Activated CD4-positive, alpha-beta T cell treated with anti-CD3 and anti-CD28 coated beads, Interleukin-2, Interleukin-4, amounts not matched to agents 100 ng/mL and 50 ng/mL, durations not matched to agents 16 hours and 8 hours (primary cell): ENCODE measurements around the gene PITPNM3.

Source experiments
- DNase-seq: peaks from one replicate; pipeline ENCODE4 v3.0.0-alpha.2; 2020; ENCODE audit warnings: low spot score

The PITPNM3 gene

DNA sequence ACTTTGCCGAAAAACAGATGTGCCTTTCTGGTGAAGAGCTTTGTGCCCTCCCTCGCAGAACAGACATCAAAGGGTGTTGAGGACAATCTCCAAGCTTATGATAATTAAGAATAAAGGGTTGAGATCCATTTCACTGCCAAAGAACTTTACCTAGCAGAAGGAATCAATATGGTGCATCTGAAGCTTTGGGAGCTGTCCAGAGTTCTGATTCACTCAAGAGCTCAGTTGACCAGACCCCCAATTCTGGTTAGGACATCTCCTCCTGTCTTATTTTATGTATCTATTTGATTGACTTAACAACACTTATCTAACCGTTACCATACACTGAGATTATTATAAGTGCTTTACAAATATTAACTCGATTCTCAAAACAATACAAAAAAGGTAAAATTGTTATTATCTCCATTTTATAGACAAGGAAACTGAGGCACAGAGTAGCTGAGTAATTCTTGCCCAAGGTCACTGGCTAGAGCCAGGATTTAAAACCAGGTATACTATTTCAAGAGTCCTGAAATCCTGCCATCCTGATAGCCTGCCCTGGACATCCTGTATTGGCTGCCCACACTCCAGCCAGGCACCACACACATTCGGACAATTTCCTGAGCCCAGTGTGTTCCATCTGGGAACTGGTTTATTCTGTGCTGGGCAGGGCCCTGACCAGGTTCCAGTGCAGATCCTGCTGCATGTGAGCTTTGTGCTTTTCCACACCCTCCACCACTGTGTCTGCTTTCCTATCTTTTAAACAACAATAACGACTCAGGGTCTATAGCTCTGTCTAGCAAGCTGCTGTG lies 29.8 kb downstream of the PITPNM3 start:
- DNase-seq, result no peak

DNA sequence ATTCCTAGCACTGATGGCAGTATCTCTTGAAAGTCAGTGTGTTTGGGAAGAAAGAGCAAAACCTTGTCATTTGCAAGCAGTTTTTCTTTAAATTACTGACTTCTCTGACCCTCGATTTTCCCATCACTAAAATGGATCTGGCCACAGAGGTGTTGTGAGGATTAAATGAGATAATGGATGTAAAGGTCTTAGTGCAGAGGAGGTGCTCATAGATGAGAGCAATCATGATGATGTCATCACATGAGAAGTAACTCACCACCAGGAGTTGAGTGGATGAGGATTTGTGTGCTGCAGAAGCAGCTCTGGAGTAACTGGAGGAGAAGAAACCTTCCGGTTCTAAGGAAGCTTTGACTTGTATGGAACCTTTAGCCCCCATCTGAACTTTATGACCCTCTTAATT lies 30.6 kb downstream of the PITPNM3 start:
- no peak for DNase-seq

DNA sequence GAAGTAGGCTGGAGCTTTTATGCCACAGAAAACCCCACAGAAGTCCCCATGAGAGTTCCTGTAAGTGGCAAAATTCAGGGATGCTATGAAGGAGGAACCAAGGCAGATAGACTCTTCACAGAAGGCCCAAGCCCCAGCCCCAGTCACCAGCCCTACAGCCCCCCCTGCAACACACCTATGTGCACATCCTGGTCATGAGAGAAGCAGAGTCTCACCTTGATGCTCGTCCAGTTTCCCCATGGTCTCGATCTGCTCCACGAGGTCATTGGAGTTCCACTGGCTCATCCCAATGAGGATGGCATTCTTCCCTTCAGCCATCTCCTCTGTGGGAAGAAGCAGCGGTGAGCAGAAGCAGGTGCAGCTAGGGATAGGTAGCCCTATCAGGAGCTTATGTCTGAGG lies 31.2 kb downstream of the PITPNM3 start:
- no peak for DNase-seq

- no peak for DNase-seq
Observed at GRCh38 chr17:6524520-6524919, 31.8 kb downstream of the PITPNM3 start.

GRCh38 chr17:6523809-6524355 lies 32.5 kb downstream of the PITPNM3 start:
- no peak for DNase-seq

DNA sequence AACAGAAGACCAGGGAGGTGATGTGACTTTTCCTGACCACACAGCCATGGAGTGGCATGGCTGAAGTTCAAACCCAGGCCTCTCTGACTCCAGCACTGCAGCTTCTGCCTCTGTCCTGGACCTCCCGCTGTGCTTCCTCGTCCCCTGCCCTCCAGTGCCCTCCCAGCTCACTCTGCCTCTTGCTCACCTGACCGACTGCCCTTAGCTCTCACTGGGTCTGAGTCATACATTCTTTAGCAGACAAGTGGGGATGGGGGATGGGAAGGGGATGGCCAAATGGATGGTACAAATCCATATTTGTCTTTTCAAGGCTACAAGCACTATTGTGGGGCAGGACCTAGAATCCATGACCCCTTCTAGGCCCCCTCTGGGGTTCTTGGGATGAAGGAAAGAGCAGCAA lies 33.0 kb downstream of the PITPNM3 start:
- no peak for DNase-seq

DNA sequence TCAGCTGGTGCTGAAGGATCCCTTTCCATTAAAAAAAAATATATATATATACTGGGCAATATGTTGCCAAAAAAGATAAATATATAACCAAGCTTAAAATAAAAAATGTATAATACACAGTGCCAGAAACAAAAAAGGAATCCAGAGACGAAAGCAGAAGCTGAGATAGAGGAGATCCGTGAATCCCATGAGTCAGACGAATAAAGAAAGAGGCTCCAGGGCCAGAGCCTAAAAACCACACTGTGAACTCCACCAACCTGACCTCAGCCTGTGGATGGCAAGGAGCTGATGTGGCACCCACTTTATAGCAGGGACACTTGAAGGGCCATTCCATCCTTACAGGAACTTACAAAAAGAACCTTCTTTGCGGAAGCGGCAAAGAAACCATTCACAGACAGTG lies 34.8 kb downstream of the PITPNM3 start:
- no peak for DNase-seq

GRCh38 chr17:6517062-6517461 lies 39.3 kb downstream of the PITPNM3 start:
- no peak for DNase-seq

DNA sequence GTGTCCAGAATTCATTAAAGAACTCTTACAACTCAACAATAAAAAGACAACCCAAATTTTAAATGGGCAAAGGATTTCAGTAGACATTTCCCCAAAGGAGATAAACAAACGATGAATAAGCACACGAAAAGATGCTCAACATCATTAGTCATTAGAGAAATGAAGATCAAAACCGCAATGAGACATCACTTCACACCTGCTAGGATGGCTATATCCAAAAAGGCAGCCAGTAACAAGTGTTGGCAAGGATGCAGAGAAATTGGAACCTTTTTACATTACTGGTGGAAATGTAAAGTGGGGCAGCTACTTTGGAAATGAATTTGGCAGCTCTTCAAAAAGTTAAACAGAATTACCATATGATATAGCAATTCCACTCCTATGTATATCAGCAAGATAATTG lies 42.0 kb downstream of the PITPNM3 start:
- no peak for DNase-seq

DNA sequence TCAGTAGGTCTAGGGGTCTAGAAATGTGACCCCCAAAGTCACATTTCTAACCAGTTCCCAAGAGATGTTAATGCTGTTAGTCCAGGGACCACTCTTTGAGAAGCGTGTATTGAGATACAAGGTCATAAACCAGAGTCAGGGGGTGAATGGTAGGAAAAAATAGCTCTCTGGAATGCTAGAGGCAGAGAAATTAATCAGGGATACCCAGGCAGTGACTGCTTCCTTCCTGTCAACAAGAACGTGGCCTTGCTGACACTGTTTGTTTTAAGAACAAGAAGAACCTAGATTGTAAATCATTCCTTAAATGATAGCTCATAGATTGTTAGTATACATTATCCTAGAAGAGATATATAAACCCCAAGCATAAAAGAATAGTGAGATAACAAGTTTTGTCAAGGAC lies 43.8 kb downstream of the PITPNM3 start:
- no peak for DNase-seq

GRCh38 chr17:6510321-6510977 lies 45.9 kb downstream of the PITPNM3 start:
- DNase-seq, result no peak

DNA sequence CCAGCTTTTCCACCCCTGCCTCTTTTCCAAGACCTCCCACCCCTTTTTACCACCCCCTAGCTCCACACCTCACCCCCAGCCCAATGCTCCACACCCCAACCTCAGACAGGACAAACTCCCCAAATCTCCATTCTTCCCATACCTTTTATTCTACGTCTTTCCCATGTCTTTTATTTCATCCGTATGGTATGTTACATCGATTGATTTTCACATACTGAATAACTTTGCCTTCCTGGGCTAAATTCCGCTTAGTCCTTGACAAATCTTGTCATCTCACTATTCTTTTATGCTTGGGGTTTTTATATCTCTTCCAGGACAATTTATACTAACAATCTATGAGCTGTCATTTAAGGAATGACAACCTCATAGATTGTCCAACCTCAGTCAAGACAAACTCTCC lies 46.4 kb downstream of the PITPNM3 start:
- DNase-seq, result no peak

- no peak for DNase-seq
Observed at GRCh38 chr17:6509031-6509771, 47.2 kb downstream of the PITPNM3 start.

DNA sequence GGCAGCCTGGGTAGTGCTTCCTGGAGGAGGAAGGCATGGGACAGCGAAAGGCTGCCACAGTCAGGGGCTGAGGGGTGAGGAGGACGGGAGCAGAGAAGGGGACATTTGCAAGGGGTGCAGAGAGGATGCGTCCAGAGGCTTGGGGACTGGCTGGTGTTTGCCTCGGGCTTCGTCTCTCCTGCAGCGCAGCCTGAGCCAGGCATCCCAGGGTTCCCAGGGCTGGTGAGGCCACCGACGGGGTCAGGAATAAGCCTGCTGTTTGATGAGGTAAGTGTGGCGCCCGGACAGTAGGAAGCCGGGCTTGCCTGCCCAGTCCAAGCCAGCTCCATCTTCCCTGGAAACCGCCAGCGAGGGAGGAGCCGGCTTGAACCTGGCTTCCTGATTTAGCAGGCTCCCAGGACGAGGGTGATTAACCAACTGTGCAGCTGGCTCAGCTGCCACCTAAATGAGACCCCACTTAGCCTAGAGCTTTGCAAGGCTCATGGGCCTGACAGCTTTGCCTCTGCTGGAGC lies 47.8 kb downstream of the PITPNM3 start:
- no peak for DNase-seq

DNA sequence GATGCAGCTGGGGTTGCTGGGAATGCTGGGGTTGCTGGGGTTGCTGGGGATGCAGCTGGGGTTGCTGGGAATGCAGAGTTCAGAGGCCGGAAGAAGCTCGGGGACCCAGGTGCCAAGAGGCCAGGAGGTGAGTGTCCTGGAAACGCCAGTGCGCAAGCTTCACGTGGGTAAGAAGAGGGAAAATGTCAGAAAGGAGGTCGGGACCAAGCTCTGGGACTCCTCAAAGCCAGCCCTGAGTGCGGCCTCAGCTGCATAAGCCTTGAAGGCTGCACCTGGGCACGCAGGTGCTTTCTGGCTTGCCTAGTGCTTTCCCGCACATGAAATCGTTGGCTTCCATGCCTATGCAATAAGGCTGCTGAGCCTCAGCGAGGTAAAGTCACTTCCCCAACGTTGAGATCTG lies 48.3 kb downstream of the PITPNM3 start:
- no peak for DNase-seq

DNA sequence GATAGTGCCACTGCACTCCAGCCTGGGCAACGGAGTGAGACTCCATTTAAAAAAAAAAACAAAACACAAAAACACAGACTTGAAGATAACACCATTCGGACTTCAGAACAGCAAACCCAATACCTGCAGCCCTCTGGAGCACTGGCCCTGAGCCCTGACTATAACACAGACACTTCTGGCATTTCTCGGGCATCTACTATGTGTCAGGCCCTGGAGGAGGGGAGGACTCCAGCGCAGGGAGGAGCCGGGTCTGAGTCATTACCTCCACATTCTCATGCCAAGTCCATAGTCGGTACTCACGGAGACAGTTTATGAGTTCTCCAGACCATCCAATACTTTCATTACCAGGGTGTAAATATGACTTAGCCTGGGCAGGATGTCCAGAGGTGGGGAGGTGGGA lies 48.8 kb downstream of the PITPNM3 start:
- DNase-seq, result no peak

GRCh38 chr17:6506679-6507231 lies 49.6 kb downstream of the PITPNM3 start:
- no peak for DNase-seq

- DNase-seq, result no peak
Observed at GRCh38 chr17:6505425-6506142, 50.8 kb downstream of the PITPNM3 start.

DNA sequence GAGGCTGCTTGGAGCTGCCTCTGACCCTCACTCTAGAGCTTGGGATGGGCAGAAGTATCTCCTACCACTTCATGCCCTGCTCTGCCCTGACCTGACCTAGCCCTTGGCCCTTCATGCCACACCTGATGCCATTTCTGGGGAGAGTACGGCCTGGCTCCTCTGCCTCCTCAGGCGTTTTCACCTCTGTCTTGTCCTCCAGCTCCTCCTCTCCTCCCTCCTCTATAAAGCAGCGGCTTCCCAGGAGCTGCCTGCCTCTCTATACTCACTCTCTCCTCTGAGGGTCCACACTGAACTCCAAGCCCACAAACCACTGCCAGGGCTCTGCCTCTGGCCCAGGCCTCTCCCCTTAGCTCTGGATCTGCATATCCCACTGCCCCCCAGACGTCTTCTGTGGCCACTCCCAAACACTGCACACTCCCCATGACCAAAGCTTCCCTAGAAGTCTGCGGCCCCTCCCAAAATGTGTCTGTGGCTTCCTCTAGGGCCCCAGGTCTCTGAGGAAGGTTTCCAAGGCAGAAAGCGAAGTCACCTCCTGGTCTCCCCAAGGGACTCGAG lies 52.6 kb downstream of the PITPNM3 start:
- DNase-seq, result no peak

DNA sequence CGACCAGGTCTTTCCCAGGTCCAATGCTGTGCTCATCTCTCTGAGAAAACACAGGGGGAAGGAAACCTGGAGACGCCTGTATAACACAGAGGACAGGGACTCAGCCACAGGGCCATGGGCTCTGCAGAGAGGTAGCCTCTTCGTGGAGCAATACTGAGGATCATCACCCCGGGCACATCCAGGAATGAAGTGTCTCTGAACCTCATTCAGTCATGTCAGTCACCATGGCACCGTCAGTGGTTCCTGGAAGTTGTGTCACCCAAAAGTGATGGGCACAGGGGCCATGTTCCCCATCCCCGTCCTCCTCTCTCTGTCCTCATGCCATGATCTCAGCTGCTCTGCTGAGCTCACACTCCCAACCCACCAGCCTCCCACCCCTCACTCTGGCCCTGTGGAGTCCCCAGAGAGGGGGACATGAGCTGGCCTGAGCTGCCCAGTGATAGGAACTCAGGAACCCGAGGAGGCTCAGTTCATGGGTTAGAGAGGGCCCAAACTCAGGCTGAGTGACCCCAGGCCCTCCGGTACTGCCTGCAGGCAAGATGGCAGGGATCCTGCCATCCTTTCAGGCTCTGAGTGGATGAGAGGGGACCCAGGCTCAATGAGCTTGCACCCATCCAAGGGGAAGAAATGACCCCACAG lies 53.4 kb downstream of the PITPNM3 start:
- DNase-seq, result no peak

DNA sequence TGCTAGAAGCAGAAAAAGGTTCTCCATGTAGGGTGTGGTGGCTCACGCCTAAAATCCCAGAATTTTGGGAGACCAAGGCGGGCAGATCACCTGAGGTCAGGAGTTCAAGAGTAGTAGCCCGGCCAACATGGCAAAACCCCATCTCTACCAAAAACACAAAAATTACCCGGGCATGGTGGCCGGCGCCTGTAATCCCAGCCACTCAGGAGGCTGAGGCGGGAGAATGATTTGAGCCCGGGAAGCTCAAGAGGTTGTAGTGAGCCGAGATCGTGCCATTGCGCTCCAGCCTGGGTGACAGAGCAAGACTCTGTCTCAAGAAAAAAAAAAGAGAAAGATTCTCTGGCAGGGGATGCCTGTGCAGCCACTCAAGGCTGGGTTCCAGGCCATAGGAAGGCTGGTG lies 54.2 kb downstream of the PITPNM3 start:
- no peak for DNase-seq
